HepG2 (cell line): ENCODE results near the gene KCNQ5. TPM values are rescaled to one million over a fixed set of nuclear protein-coding genes. Genes with fewer than 3 reads are reported as not detected.

Experiments used
- BATF2 ChIP-seq: sonication (generic); formaldehyde crosslinking; IDR thresholded peaks from 2 replicates; pipeline ENCODE4 v1.8.0; 2022; ENCODE audit warnings: mild to moderate bottlenecking, missing genetic modification reagents, moderate library complexity
- ISL2 ChIP-seq: sonication (generic); formaldehyde crosslinking; IDR thresholded peaks from 2 replicates; pipeline ENCODE4 v1.5.0; 2020; ENCODE audit warnings: missing genetic modification reagents
- KAT2B ChIP-seq: fragments of 150-350 bp; IDR thresholded peaks from 2 replicates; pipeline ENCODE4 v1.6.1; 2014; ENCODE audit warnings: low read depth, low read length, borderline replicate concordance
- PHF21A ChIP-seq: sonication (generic); formaldehyde crosslinking; IDR thresholded peaks from 2 replicates; pipeline ENCODE4 v1.5.0; 2020; ENCODE audit warnings: mild to moderate bottlenecking, missing genetic modification reagents
- RBM22 ChIP-seq: fragments of 200-400 bp; formaldehyde crosslinking; optimal IDR thresholded peaks from 2 replicates; pipeline ENCODE3; 2017; ENCODE audit warnings: mild to moderate bottlenecking, low read length, moderate library complexity
- SOX5 ChIP-seq: IDR thresholded peaks from 2 replicates; pipeline ENCODE4 v1.6.1; 2016; ENCODE audit warnings: borderline replicate concordance
- TEAD2 ChIP-seq: sonication (generic); formaldehyde crosslinking; IDR thresholded peaks from 2 replicates; pipeline ENCODE4 v1.9.0; 2021; ENCODE audit warnings: missing genetic modification reagents
- ZBTB46 ChIP-seq: sonication (generic); formaldehyde crosslinking; IDR thresholded peaks from 2 replicates; pipeline ENCODE4 v1.4.0; 2020; ENCODE audit warnings: mild to moderate bottlenecking, missing genetic modification reagents, borderline replicate concordance
- ZNF503 ChIP-seq: sonication (generic); formaldehyde crosslinking; IDR thresholded peaks from 2 replicates; pipeline ENCODE4 v1.4.0; 2020; ENCODE audit warnings: missing genetic modification reagents
- ZNF776 ChIP-seq: sonication (generic); formaldehyde crosslinking; IDR thresholded peaks from 2 replicates; pipeline ENCODE4 v1.4.0; 2020; ENCODE audit warnings: mild to moderate bottlenecking, missing genetic modification reagents
- ZNF841 ChIP-seq: sonication (generic); formaldehyde crosslinking; IDR thresholded peaks from 2 replicates; pipeline ENCODE4 v1.8.1; 2023; ENCODE audit warnings: missing genetic modification reagents, borderline replicate concordance
- polyA plus RNA-seq, 8 experiments: library from polyadenylated mRNA; depleted of rRNA in 3 of 8; stranded (reverse) in 7 of 8; unstranded in 1 of 8; fragments of >200 nt; fragmentation: Illumina TruSeq in 4 of 8; extraction: Trizol in 4 of 8; gene quantifications; 2 replicates each; pipeline versions ENCODE4 v1.2.1 to v1.2.3, GENCODE V29; 2011 to 2016; ENCODE audit warnings: low read depth in 4 of 8, missing spikeins in 1 of 8, mixed read lengths in 1 of 8; ENCODE audit not compliant: insufficient read depth in 1 of 8
- total RNA-seq, 5 experiments: library from RNA; depleted of rRNA; stranded (reverse); fragments of >200 nt; fragmentation: Illumina TruSeq; extraction: Trizol; gene quantifications; 2 replicates each; pipeline ENCODE4 v1.2.3, GENCODE V29; 2016; ENCODE audit warnings: low read depth in 1 of 5
- TF ChIP-seq, protein P1 (sequence below): IDR thresholded peaks from 2 replicates; pipeline ENCODE4 v1.6.1; 2012; ENCODE audit warnings: low read depth, low read length, improper control_type of control experiment

Gene KCNQ5
- total and polyA plus RNA-seq, 2 of the 13 experiments (the other 11 are each of a cell fraction or from before 2014, with no cell fraction given) = 0.04 TPM; not detected in 1

- TF ChIP-seq ZNF841 (CRISPR knock-in tag) = no peak
- TF ChIP-seq KAT2B = no peak
- no peak for TF ChIP-seq SOX5 (CRISPR knock-in tag)
- no peak for TF ChIP-seq BATF2 (CRISPR knock-in tag)
- TF ChIP-seq RBM22 = no peak
- TF ChIP-seq ZBTB46 (CRISPR knock-in tag) = no peak
- TF ChIP-seq TEAD2 = no peak
- TF ChIP-seq, protein P1, sequence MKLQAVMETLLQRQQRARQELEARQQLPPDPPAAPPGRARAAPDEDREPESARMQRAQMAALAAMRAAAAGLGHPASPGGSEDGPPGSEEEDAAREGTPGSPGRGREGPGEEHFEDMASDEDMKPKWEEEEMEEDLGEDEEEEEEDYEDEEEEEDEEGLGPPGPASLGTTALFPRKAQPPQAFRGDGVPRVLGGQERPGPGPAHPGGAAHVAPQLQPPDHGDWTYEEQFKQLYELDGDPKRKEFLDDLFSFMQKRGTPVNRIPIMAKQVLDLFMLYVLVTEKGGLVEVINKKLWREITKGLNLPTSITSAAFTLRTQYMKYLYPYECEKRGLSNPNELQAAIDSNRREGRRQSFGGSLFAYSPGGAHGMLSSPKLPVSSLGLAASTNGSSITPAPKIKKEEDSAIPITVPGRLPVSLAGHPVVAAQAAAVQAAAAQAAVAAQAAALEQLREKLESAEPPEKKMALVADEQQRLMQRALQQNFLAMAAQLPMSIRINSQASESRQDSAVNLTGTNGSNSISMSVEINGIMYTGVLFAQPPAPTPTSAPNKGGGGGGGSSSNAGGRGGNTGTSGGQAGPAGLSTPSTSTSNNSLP = no peak
- no peak for TF ChIP-seq ZNF776 (CRISPR knock-in tag)
- no peak for TF ChIP-seq ISL2 (CRISPR knock-in tag)
- no peak for TF ChIP-seq PHF21A (CRISPR knock-in tag)
- TF ChIP-seq ZNF503 = no peak
- TF ChIP-seq, all 625 proteins: peak for 0
Observed at GRCh38 chr6:72642435-72642834, 20.6 kb downstream of the KCNQ5 start (continued).
